Muscle layer of colon (tissue), 2 donors: ENCODE results near the gene MICAL1.

ENCODE experiments used
- H3K27ac ChIP-seq: one replicate; pipeline ENCODE4 v1.7.0; 2013; ENCODE audit warnings: low read depth, mild to moderate bottlenecking, low read length, moderate library complexity
- H3K27me3 ChIP-seq, 2 donors: one replicate each; pipeline ENCODE4 v1.7.0; 2013; ENCODE audit warnings: low read length in 2 of 2, mild to moderate bottlenecking in 2 of 2; ENCODE audit not compliant: insufficient read depth in 2 of 2, control insufficient read depth in 1 of 2
- H3K36me3 ChIP-seq: one replicate; pipeline ENCODE4 v1.7.0; 2013; ENCODE audit warnings: mild to moderate bottlenecking, low read length; ENCODE audit not compliant: insufficient read depth
- H3K4me1 ChIP-seq: one replicate; pipeline ENCODE4 v1.7.0; 2013; ENCODE audit warnings: mild to moderate bottlenecking, low read length; ENCODE audit not compliant: insufficient read depth
- H3K4me3 ChIP-seq, 2 donors: one replicate each; pipeline ENCODE4 v1.7.0; 2013; ENCODE audit warnings: low read length in 2 of 2, low read depth in 1 of 2, mild to moderate bottlenecking in 1 of 2, moderate library complexity in 1 of 2
- H3K9ac ChIP-seq: one replicate; pipeline ENCODE4 v1.7.0; 2013; ENCODE audit warnings: low read length
- H3K9me3 ChIP-seq: one replicate; pipeline ENCODE4 v1.7.0; 2013; ENCODE audit warnings: mild to moderate bottlenecking, low read length
- donor health status: abdominal sarcoma.
- donor health status: Adenocarcinoma of cecum.

Gene MICAL1

DNA sequence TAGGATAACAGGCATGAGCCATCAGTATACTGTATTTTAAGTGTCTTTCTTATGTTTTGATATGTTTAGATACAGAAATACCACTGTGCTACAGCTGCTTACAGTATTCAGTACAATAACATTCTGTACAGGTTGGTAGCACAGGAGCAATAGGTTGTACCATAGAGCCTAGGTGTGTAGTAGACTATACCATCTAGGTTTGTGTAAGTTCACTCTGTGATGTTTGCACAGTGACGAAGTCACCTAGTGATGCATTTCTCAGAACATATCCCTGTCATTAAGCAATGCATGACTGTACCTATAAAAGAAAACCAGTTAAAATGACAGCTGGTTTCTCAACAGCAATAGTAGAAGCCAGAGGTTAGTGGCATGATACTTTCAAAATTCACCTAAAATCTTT is 30.5 kb upstream of the MICAL1 start:
- Histone ChIP-seq H3K27me3 (no peaks in the 10 kb centered on the region), H3K9me3 (no peaks in the 10 kb centered on the region), H3K36me3 (peaks cover 9% of the 10 kb centered on the region), H3K27ac (no peak overlapping the region), H3K4me1 (peaks cover 11% of the 10 kb centered on the region), H3K4me3 (no peak overlapping the region), H3K9ac (no peak overlapping the region)

DNA sequence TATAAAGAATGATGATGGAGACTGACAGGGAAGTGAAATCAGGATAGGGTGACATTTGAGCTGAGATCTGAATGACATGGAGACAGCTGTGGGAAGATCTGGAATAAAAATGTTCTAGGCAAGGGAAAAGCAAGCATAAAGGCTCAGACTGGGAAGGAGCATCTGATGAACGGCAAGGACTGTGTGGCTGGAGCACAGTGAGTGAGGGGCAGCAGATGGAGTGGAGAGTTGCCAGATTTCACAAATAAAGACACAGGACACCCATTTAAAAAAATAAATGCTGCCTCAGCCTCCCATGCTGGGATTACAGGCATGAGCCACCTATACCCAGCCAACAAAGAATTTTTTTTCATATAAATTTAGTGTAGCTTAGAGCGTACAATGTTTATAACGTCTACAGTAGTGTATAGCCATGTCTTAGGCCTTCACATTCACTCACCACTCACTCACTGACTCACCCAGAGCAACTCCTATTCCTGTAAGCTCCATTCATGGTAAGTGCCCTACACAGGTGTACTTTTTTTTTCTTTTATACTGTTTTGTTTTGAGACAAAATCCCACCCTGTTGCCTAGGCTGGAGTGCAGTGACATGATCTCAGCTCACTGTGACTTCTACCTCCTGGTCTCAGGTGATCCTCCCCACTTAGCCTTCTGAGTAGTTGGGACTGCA is 29.8 kb upstream of the MICAL1 start:
- no peak overlapping the region for H3K27ac ChIP-seq
- no peaks in the 10 kb centered on the region for H3K9me3 ChIP-seq
- peaks cover 18% of the 10 kb centered on the region for H3K4me1 ChIP-seq
- no peaks in the 10 kb centered on the region for H3K27me3 ChIP-seq
- no peak overlapping the region for H3K4me3 ChIP-seq
- peaks cover 16% of the 10 kb centered on the region for H3K36me3 ChIP-seq
- H3K9ac ChIP-seq: no peak overlapping the region

DNA sequence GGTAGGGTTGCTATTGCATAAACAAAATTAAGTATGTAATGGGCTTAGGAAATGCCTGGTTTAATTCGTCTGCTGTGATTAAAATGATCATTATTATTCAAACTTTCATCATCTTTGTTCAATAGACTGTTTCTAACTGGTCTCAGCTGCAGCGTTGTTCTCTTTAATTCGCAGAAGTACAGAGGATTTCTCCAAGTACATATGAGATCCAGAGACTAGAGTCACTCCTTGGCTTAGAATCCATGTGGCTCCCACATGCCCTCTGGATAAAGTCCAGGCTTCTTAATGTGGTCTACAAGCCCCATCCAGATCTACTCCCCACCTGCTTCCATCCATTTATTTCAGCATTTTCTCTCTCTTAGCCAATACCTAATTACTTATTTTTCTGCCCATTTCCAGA is 28.6 kb upstream of the MICAL1 start:
- Histone ChIP-seq H3K9me3 (no peaks in the 10 kb centered on the region), H3K9ac (no peak overlapping the region), H3K36me3 (peaks cover 16% of the 10 kb centered on the region), H3K4me1 (peaks cover 26% of the 10 kb centered on the region), H3K4me3 (peak overlapping the region in 1 of 2 donors; percentile 58), H3K27ac (no peak overlapping the region), H3K27me3 (no peaks in the 10 kb centered on the region)

DNA sequence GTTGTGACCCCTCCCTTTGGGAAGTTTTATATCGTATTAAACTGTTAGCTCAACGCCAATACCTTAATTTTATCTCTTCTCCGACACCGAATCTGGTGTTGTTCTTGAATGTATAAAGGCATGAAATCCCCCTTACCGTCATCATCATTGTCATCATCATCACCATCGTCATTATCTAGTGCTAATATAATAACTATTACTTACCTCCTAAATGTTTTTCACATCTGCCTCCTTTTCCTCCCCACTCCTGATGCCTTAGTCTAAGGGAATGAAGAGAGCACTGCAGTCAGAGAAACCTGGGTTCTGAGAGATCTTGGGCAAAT is 28.1 kb upstream of the MICAL1 start:
- Histone ChIP-seq H3K9me3 (no peaks in the 10 kb centered on the region), H3K27ac (no peak overlapping the region), H3K4me1 (peaks cover 31% of the 10 kb centered on the region), H3K27me3 (no peaks in the 10 kb centered on the region), H3K4me3 (peak overlapping the region; percentile 36 to 58), H3K9ac (no peak overlapping the region), H3K36me3 (peaks cover 16% of the 10 kb centered on the region)

DNA sequence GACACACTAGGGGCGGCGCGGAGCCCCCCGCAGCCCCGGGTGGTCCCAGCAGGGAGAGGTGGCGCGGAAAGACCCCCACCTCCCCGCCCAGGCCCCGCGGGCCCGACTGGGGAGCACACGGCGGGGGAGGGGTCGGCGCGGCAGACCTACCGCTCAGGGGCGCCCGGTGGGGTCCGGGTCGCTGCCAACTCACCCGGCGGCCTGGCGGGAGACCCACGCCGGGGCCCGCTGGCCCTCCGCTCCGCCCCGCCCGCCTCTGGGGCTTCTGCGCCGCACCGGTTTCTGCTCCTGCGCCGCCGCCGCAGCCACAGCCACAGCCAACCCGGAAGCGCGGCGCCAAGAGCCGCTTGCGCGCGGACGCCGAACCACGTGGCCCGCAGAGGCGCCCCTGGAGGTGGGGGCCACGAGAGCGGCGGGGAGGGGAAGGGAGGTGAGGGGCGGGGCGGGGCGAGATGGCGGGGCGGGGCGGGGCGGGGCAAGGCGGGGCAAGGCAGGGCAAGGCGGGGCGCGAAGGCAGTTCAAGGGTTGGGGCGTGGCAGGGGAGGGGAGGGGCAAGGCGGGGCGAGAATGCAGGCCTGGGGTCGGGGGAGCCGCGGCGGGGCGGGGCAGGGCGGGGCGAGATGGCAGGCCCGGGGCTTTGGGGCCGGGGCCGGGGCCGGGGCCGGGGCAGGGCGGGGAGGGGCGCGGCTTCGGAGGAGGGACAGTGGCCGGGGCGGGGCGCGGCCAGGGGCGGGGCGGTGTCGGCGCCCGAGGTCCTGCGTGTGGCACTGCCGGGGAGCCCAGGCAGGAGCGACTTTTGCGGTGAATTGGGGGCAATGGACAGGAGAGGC is 27.5 kb upstream of the MICAL1 start, which contains the start of gene ZBTB24:
ZBTB24 (minus strand) TSS at position 315 of the 830 bp plus-strand sequence. CDS start 1,193 bp downstream, outside the sequence.
- peaks cover 35% of the 10 kb centered on the region for H3K4me1 ChIP-seq
- H3K27ac ChIP-seq: peak within 1 kb of the TSS; percentile 63
- H3K9me3 ChIP-seq: no peaks in the 10 kb centered on the region
- H3K36me3 ChIP-seq: peaks cover 16% of the 10 kb centered on the region
- H3K4me3 ChIP-seq: peak within 1 kb of the TSS; percentile 71 to 84
- no peaks in the 10 kb centered on the region for H3K27me3 ChIP-seq
- peak within 1 kb of the TSS; percentile 49 for H3K9ac ChIP-seq

DNA sequence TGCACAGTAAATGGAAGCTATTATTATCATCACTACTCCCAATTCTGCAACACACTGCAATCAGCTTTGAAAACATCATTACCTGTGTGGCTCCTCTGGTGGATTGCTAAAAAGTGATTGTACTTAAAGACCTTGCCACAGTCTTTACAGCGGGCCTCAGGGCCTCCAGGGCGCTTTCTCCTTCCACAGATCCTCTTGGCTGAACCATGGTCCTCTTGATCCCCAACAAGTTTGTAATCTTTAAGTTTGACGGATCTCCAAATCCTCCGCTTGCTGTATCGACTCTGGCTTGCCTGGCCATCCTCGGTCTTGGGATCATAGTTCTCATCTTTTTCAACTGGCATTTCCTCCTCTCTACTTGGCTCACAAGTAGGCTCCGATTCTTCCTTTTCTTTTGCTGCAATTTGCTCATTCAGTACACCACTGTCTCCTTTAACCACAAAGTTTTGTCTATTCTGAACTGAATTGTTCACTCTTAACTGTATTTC is 25.5 kb upstream of the MICAL1 start:
- H3K9ac ChIP-seq: no peak overlapping the region
- no peaks in the 10 kb centered on the region for H3K9me3 ChIP-seq
- H3K27me3 ChIP-seq: no peaks in the 10 kb centered on the region
- peaks cover 32% of the 10 kb centered on the region for H3K36me3 ChIP-seq
- no peak overlapping the region for H3K27ac ChIP-seq
- peaks cover 42% of the 10 kb centered on the region for H3K4me1 ChIP-seq
- H3K4me3 ChIP-seq: peak overlapping the region in 1 of 2 donors; percentile 84

DNA sequence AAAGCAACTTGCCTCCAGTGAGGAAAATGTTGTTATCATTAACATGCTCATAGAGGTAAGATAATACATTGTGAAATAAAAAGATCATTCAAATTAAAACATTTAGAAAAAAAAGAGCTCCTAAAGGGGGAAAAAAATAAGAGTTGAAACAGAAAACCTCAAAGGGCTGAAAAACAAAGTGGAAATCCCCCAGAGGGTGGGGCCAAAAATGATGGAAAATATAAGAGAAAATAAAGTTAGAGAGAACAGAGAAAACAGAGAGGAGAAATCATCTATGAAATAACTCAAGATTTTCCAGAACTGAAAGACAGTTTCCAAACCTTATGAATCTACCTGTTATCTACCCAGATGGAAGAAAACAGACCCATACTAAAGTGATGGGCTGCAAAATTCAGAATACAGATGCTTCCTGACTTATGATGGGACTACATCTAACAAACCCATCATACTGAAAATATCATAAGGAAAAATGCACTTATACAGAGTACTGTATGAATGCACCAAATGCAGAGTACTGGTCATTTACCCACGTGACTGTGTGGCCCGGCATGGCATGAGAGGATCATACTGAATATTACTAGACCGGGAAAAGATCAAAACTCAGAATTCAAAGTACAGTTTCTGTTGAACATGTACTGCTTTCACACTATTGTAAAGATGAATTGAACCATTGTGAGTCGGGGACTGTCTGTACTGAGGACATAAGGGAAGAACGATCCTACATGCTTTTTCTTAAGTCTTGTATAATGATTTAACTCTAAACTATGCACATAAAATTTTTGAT is 23.5 kb upstream of the MICAL1 start:
- no peak overlapping the region for H3K27ac ChIP-seq
- peaks cover 42% of the 10 kb centered on the region for H3K4me1 ChIP-seq
- H3K9me3 ChIP-seq: no peaks in the 10 kb centered on the region
- peaks cover 43% of the 10 kb centered on the region for H3K36me3 ChIP-seq
- no peak overlapping the region for H3K9ac ChIP-seq
- no peaks in the 10 kb centered on the region for H3K27me3 ChIP-seq
- no peak overlapping the region for H3K4me3 ChIP-seq

DNA sequence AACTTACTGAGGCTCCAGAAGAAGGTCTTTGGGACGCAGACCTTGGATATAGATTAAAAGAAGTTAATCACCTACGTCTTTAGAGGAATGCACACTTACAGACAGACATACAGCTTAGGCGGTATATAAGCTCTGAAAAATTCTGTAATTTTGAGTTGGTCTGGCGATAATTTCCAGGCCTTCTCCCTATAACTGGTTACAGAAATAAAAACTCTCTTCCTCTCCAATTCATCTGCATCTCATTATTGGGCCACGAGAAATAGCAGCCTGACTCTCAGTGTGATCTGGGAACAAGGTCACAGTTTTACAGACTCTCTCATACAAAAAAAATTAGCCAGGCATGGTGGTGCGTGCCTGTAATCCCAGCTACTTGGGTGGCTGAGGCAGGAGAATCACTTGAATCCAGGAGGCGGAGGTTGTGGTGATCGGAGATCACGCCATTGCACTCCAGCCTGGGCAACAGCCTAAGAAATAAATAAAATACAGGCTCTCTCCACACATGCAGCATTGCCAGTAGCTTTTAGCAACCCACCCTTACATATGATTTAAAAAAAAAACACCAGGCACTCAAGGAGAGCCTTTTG is 22.7 kb upstream of the MICAL1 start:
- H3K36me3 ChIP-seq: peaks cover 45% of the 10 kb centered on the region
- H3K4me1 ChIP-seq: peaks cover 42% of the 10 kb centered on the region
- H3K27me3 ChIP-seq: no peaks in the 10 kb centered on the region
- H3K9ac ChIP-seq: no peak overlapping the region
- H3K9me3 ChIP-seq: no peaks in the 10 kb centered on the region
- H3K27ac ChIP-seq: no peak overlapping the region
- H3K4me3 ChIP-seq: no peak overlapping the region

DNA sequence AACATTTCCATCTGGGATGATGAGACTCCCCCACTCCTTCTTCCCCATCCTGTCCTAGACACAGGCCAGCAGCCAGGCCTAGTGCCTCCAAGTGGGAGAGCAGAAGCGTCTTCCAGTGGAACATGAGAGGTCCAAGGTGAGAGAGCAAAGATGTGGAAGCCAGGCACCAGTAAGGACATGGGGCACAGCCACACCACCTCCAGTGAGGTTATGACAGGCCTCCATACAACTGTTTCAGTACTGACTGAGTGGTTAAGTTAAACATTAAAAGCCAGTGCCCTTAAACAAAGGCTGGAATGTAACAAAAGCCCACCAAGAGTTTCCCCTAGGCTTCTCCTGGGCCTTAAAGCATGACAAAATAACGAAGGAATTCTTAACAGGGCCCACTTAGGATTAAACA is 22.2 kb upstream of the MICAL1 start:
- peaks cover 51% of the 10 kb centered on the region for H3K36me3 ChIP-seq
- peaks cover 42% of the 10 kb centered on the region for H3K4me1 ChIP-seq
- no peak overlapping the region for H3K9ac ChIP-seq
- H3K4me3 ChIP-seq: no peak overlapping the region
- H3K9me3 ChIP-seq: no peaks in the 10 kb centered on the region
- no peaks in the 10 kb centered on the region for H3K27me3 ChIP-seq
- H3K27ac ChIP-seq: no peak overlapping the region

DNA sequence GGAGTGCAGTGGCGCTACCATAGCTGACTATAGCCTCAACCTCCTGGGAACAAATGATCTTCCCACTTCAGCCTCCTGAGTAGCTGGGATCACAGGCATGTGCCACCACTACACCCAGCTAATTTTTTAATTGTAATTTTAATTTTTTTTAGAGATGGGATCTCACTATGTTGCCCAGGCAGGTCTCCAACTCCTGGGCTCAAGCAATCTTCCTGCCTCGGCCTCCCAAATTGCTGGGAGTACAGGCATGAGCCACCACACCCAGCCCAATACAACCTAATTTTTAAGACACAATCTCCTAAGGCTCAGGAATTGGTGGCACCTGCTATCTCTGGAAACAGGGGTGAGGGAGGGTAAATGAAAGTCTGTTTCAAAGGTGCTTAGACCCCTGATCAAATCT is 21.6 kb upstream of the MICAL1 start:
- peaks cover 56% of the 10 kb centered on the region for H3K36me3 ChIP-seq
- H3K4me1 ChIP-seq: peaks cover 42% of the 10 kb centered on the region
- no peak overlapping the region for H3K27ac ChIP-seq

DNA sequence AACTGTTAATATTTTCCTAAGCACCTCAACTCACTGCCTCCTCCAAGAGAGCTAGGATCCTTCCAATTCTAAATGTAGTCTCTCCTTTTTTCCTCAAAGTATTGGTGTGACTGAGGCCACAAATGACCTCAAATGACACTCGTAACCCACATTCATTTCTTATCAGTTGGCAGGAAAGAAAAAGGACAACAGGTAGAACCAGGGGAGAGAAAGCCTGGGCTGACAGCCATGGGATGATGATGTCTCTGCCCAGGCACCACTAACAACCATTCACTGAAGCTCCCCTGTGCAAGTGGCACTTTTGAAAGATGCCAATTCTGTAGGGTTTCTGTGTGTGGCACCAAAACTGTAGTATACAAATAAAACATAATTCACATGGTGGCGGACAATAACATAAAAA is 20.1 kb upstream of the MICAL1 start:
- no peaks in the 10 kb centered on the region for H3K9me3 ChIP-seq
- H3K9ac ChIP-seq: no peak overlapping the region
- H3K36me3 ChIP-seq: peaks cover 58% of the 10 kb centered on the region
- no peak overlapping the region for H3K27ac ChIP-seq
- peaks cover 27% of the 10 kb centered on the region for H3K4me1 ChIP-seq
- no peak overlapping the region for H3K4me3 ChIP-seq
- H3K27me3 ChIP-seq: no peaks in the 10 kb centered on the region

More for the DNA sequence above, 21.6 kb upstream of the MICAL1 start:
- Histone ChIP-seq H3K27me3 (no peaks in the 10 kb centered on the region), H3K4me3 (no peak overlapping the region), H3K9me3 (no peaks in the 10 kb centered on the region), H3K9ac (no peak overlapping the region)
